Vagina (tissue), 2 donors: ENCODE data around the gene GALC. TPM values are rescaled to one million over a fixed set of nuclear protein-coding genes. Genes with fewer than 3 reads are reported as not detected.
"Not testable (repeated sequence)": the region's sequence is repeated elsewhere in the genome, so short reads cannot be mapped to it uniquely, and the experiment has no call there.

Source experiments
- DNase-seq, 2 donors: peaks; one replicate each; pipeline ENCODE4 v3.0.0-alpha.2; 2017; ENCODE audit errors: extremely low spot score in 2 of 2
- H3K27ac ChIP-seq: fragments of 200-600 bp; sonication (generic); one replicate; pipeline ENCODE4 v1.5.1; 2019
- H3K27me3 ChIP-seq: fragments of 200-600 bp; sonication (generic); one replicate; pipeline ENCODE4 v1.5.1; 2019
- H3K36me3 ChIP-seq, 2 donors: fragments of 200-600 bp; sonication (generic); one replicate each; pipeline ENCODE4 v1.5.1; 2017 to 2019
- H3K4me1 ChIP-seq: fragments of 200-600 bp; sonication (generic); one replicate; pipeline ENCODE4 v1.5.1; 2019
- H3K4me3 ChIP-seq, 2 donors: fragments of 200-600 bp; sonication (generic); 1 replicate in 1 of 2; 2 replicates in 1 of 2; pipeline ENCODE4 v1.5.1; 2016 to 2019
- H3K9me3 ChIP-seq: fragments of 200-600 bp; sonication (generic); one replicate; pipeline ENCODE4 v1.5.1; 2019
- POLR2A ChIP-seq, 2 donors: fragments of 450-650 bp; IDR thresholded peaks; one replicate each; pipeline ENCODE4 v1.6.1; 2017; ENCODE audit warnings: antibody characterized with exemption in 2 of 2, mild to moderate bottlenecking in 2 of 2, moderate library complexity in 2 of 2
- POLR2AphosphoS5 ChIP-seq, 2 donors: sonication (generic); formaldehyde crosslinking; IDR thresholded peaks; one replicate each; pipeline ENCODE4 v1.9.0; 2017; ENCODE audit warnings: antibody characterized with exemption in 2 of 2, mild to moderate bottlenecking in 2 of 2, low read depth in 1 of 2; ENCODE audit not compliant: insufficient read depth in 1 of 2
- intact Hi-C: fragments of 100-400 bp; cut with DNase I; formaldehyde crosslinking; loops from one replicate; pipeline ENCODE4 v1.15.1; 2023
- total RNA-seq: library from RNA; depleted of rRNA; stranded (reverse); fragments of >200 nt; gene quantifications from one replicate; pipeline ENCODE4 v1.2.3, GENCODE V29; 2016
- TF ChIP-seq, protein P1 (sequence below), 3 experiments: fragments of 450-650 bp in 2 of 3; fragments of 200-600 bp in 1 of 3; sonication (generic) in 1 of 3; IDR thresholded peaks; one replicate each; pipeline ENCODE4 v1.5.1; 2017 to 2019; ENCODE audit warnings: antibody characterized with exemption in 3 of 3, mild to moderate bottlenecking in 2 of 3, moderate library complexity in 2 of 3

GALC gene
- total RNA-seq, 1 donor from 2014 or later: 18.7 TPM

DNA sequence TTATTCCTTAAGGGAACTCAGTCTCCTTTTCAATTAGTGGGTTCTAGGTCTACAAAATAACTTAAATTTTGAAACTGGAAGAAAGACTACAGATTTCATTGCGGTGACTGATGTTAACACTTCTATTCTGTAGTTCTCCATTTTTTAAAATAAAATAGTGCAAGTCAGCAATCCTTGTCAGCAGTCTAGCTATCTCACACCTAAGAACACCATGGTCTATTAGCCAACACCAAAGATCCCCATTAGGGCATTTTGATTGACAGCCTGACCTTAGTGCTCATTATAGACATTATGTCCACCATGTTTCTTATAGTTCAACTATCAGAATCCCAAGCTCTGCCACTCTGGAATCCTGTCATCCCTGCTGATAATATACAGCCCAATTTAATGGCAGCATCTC is 39.4 kb upstream of the GALC start:
- no peak overlapping the region for H3K4me3 ChIP-seq
- no peaks in the 10 kb centered on the region for H3K9me3 ChIP-seq
- TF ChIP-seq, protein P1, sequence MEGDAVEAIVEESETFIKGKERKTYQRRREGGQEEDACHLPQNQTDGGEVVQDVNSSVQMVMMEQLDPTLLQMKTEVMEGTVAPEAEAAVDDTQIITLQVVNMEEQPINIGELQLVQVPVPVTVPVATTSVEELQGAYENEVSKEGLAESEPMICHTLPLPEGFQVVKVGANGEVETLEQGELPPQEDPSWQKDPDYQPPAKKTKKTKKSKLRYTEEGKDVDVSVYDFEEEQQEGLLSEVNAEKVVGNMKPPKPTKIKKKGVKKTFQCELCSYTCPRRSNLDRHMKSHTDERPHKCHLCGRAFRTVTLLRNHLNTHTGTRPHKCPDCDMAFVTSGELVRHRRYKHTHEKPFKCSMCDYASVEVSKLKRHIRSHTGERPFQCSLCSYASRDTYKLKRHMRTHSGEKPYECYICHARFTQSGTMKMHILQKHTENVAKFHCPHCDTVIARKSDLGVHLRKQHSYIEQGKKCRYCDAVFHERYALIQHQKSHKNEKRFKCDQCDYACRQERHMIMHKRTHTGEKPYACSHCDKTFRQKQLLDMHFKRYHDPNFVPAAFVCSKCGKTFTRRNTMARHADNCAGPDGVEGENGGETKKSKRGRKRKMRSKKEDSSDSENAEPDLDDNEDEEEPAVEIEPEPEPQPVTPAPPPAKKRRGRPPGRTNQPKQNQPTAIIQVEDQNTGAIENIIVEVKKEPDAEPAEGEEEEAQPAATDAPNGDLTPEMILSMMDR (IDR thresholded peaks at IDR 0.05): no peak
- TF ChIP-seq POLR2AphosphoS5 (IDR thresholded peaks at IDR 0.05; ENCODE audit: insufficient read depth in 1 of 2, low read depth in 1 of 2): no peak
- TF ChIP-seq POLR2A (IDR thresholded peaks at IDR 0.05): no peak
- H3K36me3 ChIP-seq: no peaks in the 10 kb centered on the region
- DNase-seq: no peak
- intact Hi-C loops: no loop called here
- no peak overlapping the region for H3K27ac ChIP-seq
- no peaks in the 10 kb centered on the region for H3K4me1 ChIP-seq
- no peaks in the 10 kb centered on the region for H3K27me3 ChIP-seq

DNA sequence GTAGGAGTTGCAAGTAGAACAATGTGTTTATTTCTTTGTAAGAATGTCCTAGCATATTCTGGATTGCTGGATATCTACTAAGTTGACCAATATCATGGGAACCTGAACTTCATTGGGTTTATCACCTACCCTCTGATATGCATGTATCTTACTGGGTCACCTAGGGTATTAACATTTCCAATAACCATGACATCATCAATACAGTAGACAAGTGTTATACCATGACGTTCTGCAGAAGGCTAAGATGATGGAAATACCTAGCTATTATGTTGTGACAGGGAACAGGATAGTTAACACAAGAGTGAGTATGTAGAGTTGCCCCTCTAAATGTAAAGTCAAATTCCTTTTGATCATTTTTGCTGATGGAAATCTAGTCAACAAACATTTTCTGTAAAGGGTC is 37.9 kb upstream of the GALC start:
- Histone ChIP-seq H3K4me1 (no peaks in the 10 kb centered on the region), H3K4me3 (no peak overlapping the region), H3K36me3 (no peaks in the 10 kb centered on the region), H3K9me3 (no peaks in the 10 kb centered on the region), H3K27ac (no peak overlapping the region), H3K27me3 (no peaks in the 10 kb centered on the region)
- TF ChIP-seq POLR2A (IDR thresholded peaks at IDR 0.05) (no peak), POLR2AphosphoS5 (IDR thresholded peaks at IDR 0.05; ENCODE audit: insufficient read depth in 1 of 2, low read depth in 1 of 2) (no peak)
- TF ChIP-seq, protein P1 (IDR thresholded peaks at IDR 0.05): no peak
- intact Hi-C loops: no loop called here
- DNase-seq: no peak

DNA sequence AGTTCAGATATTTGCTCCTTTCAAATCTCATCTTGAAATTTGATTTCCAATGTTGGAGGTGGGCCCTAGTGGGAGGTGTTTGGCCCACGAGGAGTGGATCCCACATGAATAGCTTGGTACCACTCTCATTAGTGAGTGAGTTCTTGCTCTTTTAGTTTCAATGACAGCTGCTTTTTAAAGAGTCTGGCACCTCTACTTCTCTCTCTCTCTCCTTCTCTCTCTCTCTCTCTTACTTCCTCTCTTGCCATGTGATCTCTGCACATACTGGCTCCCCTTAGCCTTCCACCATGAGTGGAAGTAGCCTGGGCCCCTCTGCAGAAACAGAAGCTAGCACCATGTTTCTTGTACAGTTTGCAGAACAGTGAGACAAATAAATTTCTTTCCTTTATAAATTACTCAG is 37.1 kb upstream of the GALC start:
- Histone ChIP-seq H3K27me3 (no peaks in the 10 kb centered on the region), H3K4me1 (no peaks in the 10 kb centered on the region), H3K36me3 (no peaks in the 10 kb centered on the region), H3K4me3 (no peak overlapping the region), H3K27ac (no peak overlapping the region), H3K9me3 (no peaks in the 10 kb centered on the region)
- no peak for DNase-seq
- intact Hi-C loops: no loop called here
- no peak for TF ChIP-seq POLR2AphosphoS5 (IDR thresholded peaks at IDR 0.05; ENCODE audit: insufficient read depth in 1 of 2, low read depth in 1 of 2)

DNA sequence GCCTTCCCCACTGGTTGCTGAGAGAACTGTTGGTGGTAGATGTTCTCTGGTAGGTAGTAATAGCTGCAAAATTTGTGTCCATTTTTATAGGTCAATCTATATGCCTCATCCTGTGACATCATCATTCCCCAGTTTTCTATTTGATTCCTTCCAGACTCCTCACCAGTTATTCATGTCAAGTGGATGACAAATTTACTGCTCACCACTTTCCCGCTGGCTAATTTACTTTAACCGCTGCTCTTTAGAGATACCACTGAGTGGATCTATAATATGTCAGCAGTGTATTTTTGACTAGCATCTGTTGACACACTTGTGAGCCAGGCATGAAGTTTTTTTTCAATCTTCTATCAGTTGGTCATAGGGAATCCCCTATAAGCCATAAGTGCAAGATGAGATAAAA is 36.5 kb upstream of the GALC start:
- H3K27ac ChIP-seq: no peak overlapping the region
- no peaks in the 10 kb centered on the region for H3K27me3 ChIP-seq
- H3K4me3 ChIP-seq: no peak overlapping the region
- intact Hi-C loops: no loop called here
- no peak for DNase-seq
- H3K36me3 ChIP-seq: no peaks in the 10 kb centered on the region
- TF ChIP-seq POLR2A (IDR thresholded peaks at IDR 0.05): no peak
- TF ChIP-seq POLR2AphosphoS5 (IDR thresholded peaks at IDR 0.05; ENCODE audit: insufficient read depth in 1 of 2, low read depth in 1 of 2): no peak
- TF ChIP-seq, protein P1 (IDR thresholded peaks at IDR 0.05): no peak
- no peaks in the 10 kb centered on the region for H3K9me3 ChIP-seq
- no peaks in the 10 kb centered on the region for H3K4me1 ChIP-seq

DNA sequence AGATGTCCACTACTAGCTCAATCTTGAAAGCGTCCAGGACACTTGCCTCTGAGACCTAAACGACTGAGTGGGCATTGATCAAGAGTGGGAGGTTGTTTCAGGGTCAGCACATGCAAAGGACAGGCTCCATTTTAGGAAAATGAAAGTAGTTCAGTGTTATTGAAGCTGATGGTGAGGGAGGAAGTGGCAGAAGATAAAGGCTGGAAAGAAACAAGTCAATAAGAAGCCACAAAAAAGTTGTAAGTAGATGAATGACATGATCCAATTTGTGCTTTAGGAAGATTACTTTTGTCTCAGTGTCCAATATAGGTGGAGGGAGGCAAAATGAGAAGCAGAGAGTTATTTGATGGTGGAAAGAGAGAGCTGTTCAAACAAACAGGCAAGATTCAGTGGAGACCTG is 33.9 kb upstream of the GALC start:
- TF ChIP-seq, protein P1 (IDR thresholded peaks at IDR 0.05): no peak
- no peak for TF ChIP-seq POLR2A (IDR thresholded peaks at IDR 0.05)
- TF ChIP-seq POLR2AphosphoS5 (IDR thresholded peaks at IDR 0.05; ENCODE audit: insufficient read depth in 1 of 2, low read depth in 1 of 2): no peak
- intact Hi-C loops: no loop called here
- no peak for DNase-seq
- H3K27me3 ChIP-seq: no peaks in the 10 kb centered on the region
- H3K36me3 ChIP-seq: no peaks in the 10 kb centered on the region
- no peaks in the 10 kb centered on the region for H3K4me1 ChIP-seq
- H3K9me3 ChIP-seq: no peaks in the 10 kb centered on the region
- no peak overlapping the region for H3K4me3 ChIP-seq
- H3K27ac ChIP-seq: no peak overlapping the region

DNA sequence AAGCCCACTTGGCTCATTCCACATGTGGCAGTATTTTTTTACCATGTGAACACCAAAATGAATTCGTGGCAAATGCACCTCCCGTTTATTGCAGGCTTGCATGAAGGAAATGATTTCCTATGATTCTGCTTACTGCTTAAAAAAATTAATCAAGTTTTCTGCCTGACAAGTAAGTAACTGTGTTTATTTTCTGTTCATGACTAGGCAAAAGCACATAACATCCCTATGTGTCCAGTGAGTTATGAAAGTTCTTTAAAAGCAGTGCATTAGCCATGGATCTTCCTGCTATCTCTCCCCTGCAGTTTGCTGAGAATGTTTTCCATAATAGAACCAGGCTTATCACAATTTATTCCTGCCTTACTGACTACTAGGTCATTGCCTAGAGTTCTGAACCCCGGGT is 32.3 kb upstream of the GALC start:
- Histone ChIP-seq H3K4me3 (no peak overlapping the region), H3K4me1 (no peaks in the 10 kb centered on the region), H3K27me3 (no peaks in the 10 kb centered on the region), H3K27ac (no peak overlapping the region), H3K9me3 (no peaks in the 10 kb centered on the region), H3K36me3 (no peaks in the 10 kb centered on the region)
- TF ChIP-seq POLR2A (IDR thresholded peaks at IDR 0.05): no peak
- TF ChIP-seq, protein P1 (IDR thresholded peaks at IDR 0.05): no peak
- no peak for TF ChIP-seq POLR2AphosphoS5 (IDR thresholded peaks at IDR 0.05; ENCODE audit: insufficient read depth in 1 of 2, low read depth in 1 of 2)
- intact Hi-C loops: no loop called here
- DNase-seq: no peak

DNA sequence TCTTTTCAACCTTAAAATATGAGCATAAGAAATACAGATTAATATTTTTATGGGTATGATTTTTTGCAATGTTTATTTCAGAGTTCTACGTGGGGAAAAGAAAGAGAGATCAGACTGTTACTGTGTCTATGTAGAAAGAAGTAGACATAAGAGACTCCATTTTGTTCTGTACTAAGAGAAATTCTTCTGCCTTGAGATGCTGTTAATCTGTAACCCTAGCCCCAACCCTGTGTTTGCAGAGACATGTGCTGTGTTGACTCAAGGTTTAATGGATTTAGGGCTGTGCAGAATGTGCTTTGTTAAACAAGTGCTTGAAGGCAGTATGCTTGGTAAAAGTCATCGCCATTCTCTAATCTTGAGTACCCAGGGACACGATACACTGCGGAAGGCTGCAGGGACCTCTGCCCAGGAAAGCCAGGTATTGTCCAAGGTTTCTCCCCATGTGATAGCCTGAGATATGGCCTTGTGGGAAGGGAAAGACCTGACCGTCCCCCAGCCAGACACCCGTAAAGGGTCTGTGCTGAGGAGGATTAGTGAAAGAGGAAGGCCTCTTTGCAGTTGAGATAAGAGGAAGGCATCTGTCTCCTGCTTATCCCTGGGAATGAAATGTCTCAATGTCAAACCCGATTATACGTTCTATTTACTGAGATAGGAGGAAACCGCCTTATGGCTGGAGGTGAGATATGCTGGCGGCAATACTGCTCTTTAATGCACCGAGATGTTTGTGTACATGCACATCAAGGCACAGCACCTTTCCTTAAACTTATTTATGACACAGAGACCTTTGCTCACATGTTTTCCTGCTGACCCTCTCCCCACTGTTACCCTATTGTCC is 31.5 kb upstream of the GALC start:
- H3K4me1 ChIP-seq, H3K27me3 ChIP-seq, H3K27ac ChIP-seq, H3K36me3 ChIP-seq, DNase-seq, H3K9me3 ChIP-seq, intact Hi-C loops, H3K4me3 ChIP-seq: not testable (repeated sequence)
